Thyroid gland (tissue), 4 donors: Measurements from ENCODE around the gene FECH.

ENCODE experiments used
- CTCF ChIP-seq, 6 experiments: fragments of 200-600 bp in 3 of 6; fragments of 450-650 bp in 3 of 6; sonication (generic) in 3 of 6; IDR thresholded peaks; one replicate each; pipeline ENCODE4 v1.5.1; 2016 to 2019; ENCODE audit warnings: antibody characterized with exemption in 6 of 6, mild to moderate bottlenecking in 2 of 6, inconsistent platforms in 1 of 6, moderate library complexity in 1 of 6
- POLR2A ChIP-seq, 2 donors: fragments of 450-650 bp; IDR thresholded peaks; one replicate each; pipeline ENCODE4 v1.6.1; 2017; ENCODE audit warnings: antibody characterized with exemption in 2 of 2, mild to moderate bottlenecking in 2 of 2, moderate library complexity in 1 of 2

- no peak for TF ChIP-seq POLR2A (IDR thresholded peaks at IDR 0.05)
- no peak for TF ChIP-seq CTCF (IDR thresholded peaks at IDR 0.05)
Observed at GRCh38 chr18:57518533-57518932, 68.0 kb downstream of the FECH start.
